ENCODE data around the gene TENM4.

The TENM4 gene

GRCh38 chr11:79382301-79383050 lies 58.4 kb downstream of the TENM4 start:
- no peak for DNase-seq

- DNase-seq = no peak
Measured at GRCh38 chr11:79381036-79381435, 59.8 kb downstream of the TENM4 start.

GRCh38 chr11:79377406-79377805 lies 63.4 kb downstream of the TENM4 start:
- DNase-seq = no peak

GRCh38 chr11:79375818-79376550 lies 64.8 kb downstream of the TENM4 start:
- no peak for DNase-seq

- DNase-seq = no peak
Measured at GRCh38 chr11:79374727-79375126, 66.1 kb downstream of the TENM4 start.

GRCh38 chr11:79371724-79372123 lies 69.1 kb downstream of the TENM4 start:
- DNase-seq = no peak

- no peak for DNase-seq
Measured at GRCh38 chr11:79371152-79371551, 69.7 kb downstream of the TENM4 start.

- DNase-seq = no peak
Measured at GRCh38 chr11:79369055-79369454, 71.8 kb downstream of the TENM4 start.

GRCh38 chr11:79367844-79368243 lies 73.0 kb downstream of the TENM4 start:
- DNase-seq = no peak

GRCh38 chr11:79366218-79366617 lies 74.6 kb downstream of the TENM4 start:
- DNase-seq = no peak

- DNase-seq = no peak
Measured at GRCh38 chr11:79363861-79364378, 76.9 kb downstream of the TENM4 start.

GRCh38 chr11:79363256-79363655 lies 77.6 kb downstream of the TENM4 start:
- DNase-seq = no peak

- no peak for DNase-seq
Measured at GRCh38 chr11:79362821-79363220, 78.0 kb downstream of the TENM4 start.

GRCh38 chr11:79362206-79362757 lies 78.5 kb downstream of the TENM4 start:
- DNase-seq = no peak

- DNase-seq = no peak
Measured at GRCh38 chr11:79358258-79358657, 82.6 kb downstream of the TENM4 start.

- DNase-seq = no peak
Measured at GRCh38 chr11:79353706-79354105, 87.1 kb downstream of the TENM4 start.

GRCh38 chr11:79352349-79352703 lies 88.5 kb downstream of the TENM4 start:
- DNase-seq = no peak

GRCh38 chr11:79348976-79349682 lies 91.7 kb downstream of the TENM4 start:
- DNase-seq = no peak

- DNase-seq = no peak
Measured at GRCh38 chr11:79346021-79346420, 94.8 kb downstream of the TENM4 start.

- DNase-seq = no peak
Measured at GRCh38 chr11:79344753-79345294, 96.0 kb downstream of the TENM4 start.

- no peak for DNase-seq
Measured at GRCh38 chr11:79342686-79343085, 98.1 kb downstream of the TENM4 start.

- no peak for DNase-seq
Measured at GRCh38 chr11:79342236-79342635, 98.6 kb downstream of the TENM4 start.

GRCh38 chr11:79340535-79340934 lies 100.3 kb downstream of the TENM4 start:
- no peak for DNase-seq

Data from NCI-H1694 treated with DMSO at 0.1 percent for 48 hours (cell line).